Amygdala (tissue), 56 donors: ENCODE data around the gene FHIT.
A peak's percentile ranks its signal among the peaks of the same experiment; 100 is the strongest.

Source experiments
- DNase-seq, 56 donors: peaks; one replicate each; lab custom pipeline; 2025; lab: John Stamatoyannopoulos, UW

FHIT gene

GRCh38 chr3:59839810-59840515, 1411.3 kb downstream of the FHIT start:
- DNase-seq = no peak

DNA sequence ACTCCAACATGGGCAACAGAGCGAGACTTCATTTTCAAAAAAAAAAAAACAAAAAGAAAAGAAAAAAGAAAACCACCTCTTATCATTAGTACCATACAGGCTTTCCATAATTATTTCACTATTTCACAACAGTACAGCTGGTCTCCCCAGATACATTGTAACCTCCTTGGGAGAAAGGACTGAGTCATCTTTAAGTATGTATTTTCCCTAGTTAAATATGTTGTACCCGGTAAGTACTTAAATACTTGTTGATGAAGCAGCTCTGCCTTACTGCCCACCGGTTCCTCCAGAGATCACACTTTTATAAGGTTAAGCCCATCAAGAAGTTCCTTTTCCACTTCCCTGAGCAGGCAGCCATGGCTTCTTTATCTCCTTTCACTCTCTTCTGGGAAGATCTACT, 1412.0 kb downstream of the FHIT start:
- no peak for DNase-seq

GRCh38 chr3:59836531-59836930, 1414.7 kb downstream of the FHIT start:
- DNase-seq = no peak

DNA sequence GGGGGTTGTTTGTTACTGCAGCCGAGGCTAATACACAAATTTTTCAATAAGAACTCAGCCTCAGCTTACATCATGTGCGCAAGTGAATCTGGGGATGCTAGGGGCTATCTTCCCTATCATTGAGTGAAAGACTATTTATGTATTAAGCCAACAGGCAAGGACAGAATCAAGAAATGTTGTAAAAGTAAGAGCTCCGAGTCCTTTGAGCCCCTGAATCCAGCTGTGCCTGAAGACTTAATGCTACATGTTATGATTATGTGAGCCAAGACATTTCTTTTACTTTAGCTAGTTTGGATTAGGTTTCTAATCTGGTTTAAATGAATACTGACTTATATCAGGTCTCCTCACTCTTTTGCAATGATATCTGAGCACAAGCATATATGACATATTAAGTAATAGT, 1418.5 kb downstream of the FHIT start:
- no peak for DNase-seq

DNA sequence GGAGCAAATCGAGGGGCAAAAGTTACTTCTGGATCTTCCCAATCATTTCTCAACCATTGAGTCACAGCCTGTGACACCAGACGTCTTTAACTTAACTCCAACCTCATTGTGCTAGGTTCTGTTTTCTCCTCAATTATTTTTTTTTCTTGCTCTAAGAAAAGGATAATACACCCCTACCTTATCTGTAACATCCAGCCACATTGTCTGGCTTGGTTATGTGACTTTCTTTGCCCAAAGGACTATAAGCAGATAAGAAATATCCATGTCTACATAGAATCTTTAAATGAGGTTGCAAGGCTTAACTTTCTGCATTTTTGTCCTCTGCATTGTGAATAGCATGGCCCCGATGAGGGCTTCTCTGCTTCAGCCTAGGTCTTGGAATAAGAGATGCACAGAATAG, 1419.0 kb downstream of the FHIT start:
- no peak for DNase-seq

DNA sequence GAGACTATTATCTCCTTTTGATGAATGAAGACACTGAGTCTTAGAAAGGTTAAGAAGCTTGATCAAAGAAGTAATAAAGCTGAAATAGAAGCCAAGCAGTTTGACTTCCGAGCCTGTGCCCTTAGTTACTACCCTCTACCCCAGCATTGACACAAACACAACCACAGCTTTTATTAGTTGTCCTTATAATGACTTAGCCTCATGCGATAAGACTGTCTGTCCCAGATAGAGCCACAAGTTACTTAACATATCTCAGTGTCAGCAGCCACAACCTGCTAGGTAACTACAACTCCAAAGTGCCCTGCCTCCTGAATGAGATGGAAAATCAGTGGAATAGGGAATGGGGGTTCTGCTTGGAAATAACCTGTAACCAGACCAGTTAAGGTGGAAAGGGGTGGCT, 1419.9 kb downstream of the FHIT start:
- no peak for DNase-seq

DNA sequence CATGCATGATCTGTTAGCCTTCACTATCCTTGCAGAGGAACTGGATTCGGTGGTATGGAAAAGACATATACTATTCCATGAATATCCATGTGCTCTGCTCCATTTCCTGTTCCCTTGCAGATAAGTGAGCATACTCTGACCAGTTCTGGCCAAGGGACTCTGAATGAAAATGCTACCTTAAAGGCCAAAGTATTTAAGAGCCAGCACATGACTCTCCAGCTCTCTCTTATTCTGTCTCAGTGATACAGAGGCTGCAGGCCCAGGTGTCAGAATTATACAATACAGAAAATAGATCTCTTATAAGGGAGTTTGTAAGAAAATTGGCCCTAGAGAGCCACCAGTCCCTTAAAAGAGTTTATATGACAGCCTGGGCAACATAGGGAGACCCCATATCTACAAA, 1421.7 kb downstream of the FHIT start:
- DNase-seq = no peak

DNA sequence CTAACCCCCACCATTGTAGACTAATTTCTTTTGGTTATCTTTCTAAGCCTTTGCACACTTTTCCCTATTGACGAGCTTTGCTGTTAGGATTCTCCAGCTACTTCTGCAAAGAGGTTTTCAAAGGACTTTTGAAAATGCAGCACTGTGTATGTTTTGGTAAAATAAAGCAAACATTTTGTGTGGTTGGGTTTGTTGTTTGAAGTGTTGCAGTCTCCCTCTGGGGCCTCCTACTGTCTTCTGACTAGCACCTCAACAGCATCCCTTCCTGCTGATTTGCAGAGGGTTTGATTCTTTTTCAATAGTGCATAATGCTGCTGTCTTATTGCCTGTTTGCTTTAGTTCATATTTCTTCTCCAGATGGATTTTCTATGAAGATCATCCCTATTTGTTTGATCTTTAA, 1426.4 kb downstream of the FHIT start:
- no peak for DNase-seq

GRCh38 chr3:59821274-59821673, 1430.0 kb downstream of the FHIT start:
- no peak for DNase-seq

DNA sequence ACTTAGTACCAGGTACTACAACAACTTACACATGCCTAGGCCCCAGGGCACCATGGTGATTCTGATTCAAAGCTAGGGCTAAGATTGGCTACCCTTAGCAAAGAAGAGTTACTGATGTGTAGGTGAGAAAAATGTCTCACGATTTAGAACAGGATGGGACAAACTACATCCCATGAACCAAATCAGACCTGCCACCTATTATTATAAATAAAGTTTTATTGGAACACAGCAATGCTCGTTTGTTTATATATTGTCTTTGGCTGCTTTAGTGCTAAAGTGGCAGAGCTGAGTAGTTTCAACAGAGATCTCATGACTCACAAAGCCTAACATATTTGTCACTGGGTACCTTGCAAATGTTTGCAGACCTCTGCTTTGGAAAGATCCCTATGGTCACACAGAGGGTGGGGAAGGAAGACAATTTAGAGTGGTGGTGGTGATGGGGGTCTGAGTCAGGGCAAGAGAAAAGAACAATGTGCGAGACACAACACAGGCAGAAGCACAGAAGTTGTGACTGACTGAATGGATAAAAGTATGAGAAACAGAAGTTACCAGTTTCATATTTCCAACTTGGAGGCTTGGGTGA, 1430.8 kb downstream of the FHIT start:
- no peak for DNase-seq

- no peak for DNase-seq
Measured at GRCh38 chr3:59818919-59819300, 1432.3 kb downstream of the FHIT start.

- peak in 18 of 56 donors; percentile 1 to 29 (median 12) for DNase-seq
Measured at GRCh38 chr3:59818033-59818918, 1433.0 kb downstream of the FHIT start.

GRCh38 chr3:59817511-59817910, 1433.7 kb downstream of the FHIT start:
- no peak for DNase-seq

DNA sequence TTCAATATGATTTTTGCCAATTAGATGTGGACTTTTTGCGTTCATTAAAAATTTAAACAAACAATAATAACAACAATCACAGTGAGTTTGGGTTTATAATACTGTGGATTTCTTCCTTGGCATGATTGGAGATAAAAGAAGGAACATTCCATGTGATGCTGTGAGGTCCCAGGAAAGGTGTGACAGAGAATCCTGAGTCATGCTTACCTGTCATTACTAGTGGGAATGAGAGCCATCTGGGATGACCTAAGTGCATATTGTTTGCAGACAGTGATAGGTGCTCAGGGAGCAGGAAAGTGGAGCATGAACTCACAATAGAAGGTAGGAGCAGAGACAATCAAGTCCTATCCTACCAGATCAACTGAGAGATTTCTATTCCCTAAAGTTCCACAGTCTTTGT, 1434.9 kb downstream of the FHIT start:
- DNase-seq = no peak

DNA sequence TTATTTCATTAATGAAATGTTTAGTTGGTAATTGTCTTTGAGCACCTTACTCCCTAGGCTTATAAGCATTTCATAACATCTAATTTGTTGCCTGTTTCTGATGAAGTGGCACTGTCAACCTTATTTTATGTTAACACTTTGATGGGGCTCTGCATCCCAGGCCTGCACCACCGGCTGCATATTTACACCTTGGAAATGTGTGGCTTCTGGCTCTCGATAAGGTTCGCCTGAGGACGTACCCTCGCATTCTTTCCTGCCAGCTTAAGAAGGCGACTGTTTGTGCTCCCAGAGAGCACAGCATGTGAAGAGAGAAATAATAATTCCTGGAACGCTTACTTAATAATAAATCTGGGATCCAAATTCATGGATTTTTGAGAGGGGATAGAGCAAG, 1438.1 kb downstream of the FHIT start:
- no peak for DNase-seq

- DNase-seq = no peak
Measured at GRCh38 chr3:59812237-59813147, 1438.8 kb downstream of the FHIT start.

GRCh38 chr3:59811160-59811559, 1440.1 kb downstream of the FHIT start:
- DNase-seq = peak in 1 of 56 donors; percentile 7

GRCh38 chr3:59810606-59811005, 1440.6 kb downstream of the FHIT start:
- DNase-seq = no peak

DNA sequence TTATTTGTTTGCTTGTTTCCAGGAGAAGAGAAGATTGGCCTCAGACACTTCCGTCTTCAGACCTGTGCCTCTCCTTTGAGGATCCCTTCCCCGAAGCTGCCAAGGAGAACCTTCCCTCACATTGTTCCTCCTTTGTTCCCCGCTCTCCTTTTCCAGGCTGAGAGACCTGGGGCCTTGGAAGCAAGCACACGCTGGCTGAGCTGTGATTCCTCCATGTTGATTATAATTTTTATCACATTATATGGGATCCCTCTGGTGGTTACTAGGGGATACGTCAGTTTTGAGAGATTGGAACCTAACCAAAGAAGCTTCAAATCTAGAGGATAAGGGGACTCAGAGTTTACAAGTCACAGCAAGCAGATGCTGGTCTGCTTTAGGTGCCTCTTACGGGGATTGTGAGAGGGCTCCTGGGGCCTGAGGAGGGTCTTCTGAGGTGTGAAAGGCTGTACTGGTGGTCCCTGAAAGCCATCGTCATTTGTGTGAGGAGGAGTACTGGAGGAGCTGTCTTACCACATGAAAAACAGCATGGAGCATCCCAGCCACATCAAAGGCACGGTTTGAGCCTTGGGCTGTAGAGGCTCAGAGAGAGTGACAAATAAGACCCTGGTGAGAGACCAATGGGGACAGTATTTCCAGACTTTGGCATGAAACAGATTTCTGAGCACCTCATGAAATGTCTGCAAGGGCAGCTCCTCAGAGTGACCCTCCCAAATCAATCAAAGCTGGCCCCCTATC, 1441.4 kb downstream of the FHIT start:
- DNase-seq = peak in 9 of 56 donors; percentile 2 to 29 (median 9)

DNA sequence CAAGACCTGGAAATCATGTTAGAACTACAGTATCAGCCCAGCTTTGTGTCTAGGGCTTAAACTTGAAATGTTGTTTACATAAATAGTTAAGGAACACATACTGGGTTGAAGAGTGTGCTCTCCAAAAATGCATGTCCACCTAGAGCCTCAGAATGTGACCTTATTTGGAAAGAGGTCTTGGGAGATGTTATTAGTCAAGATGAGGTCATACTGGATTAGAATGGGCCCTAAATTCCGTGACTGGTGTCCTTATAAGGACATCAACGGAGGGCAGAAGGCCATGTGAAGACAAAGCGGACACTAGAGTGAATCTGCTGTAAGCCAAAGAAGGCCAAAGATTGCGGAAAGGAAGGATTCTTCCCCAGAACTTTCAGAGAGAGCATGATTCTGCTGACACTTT, 1442.2 kb downstream of the FHIT start:
- DNase-seq = no peak
